SK-N-MC (cell line): Measurements from ENCODE around the gene ARHGAP26.

Experiments
- EZH2 ChIP-seq: fragments of 200-600 bp; sonication (generic); IDR thresholded peaks from one replicate; pipeline ENCODE4 v1.6.1; 2017; ENCODE audit warnings: antibody characterized with exemption
- FOXP2 ChIP-seq: optimal IDR thresholded peaks from 2 replicates; pipeline ENCODE3; 2011; ENCODE audit warnings: mild to moderate bottlenecking, moderate library complexity; ENCODE audit not compliant: insufficient read depth; ENCODE audit errors: extremely low read length, control extremely low read depth
- POLR2AphosphoS5 ChIP-seq: IDR thresholded peaks from 2 replicates; pipeline ENCODE4 v1.6.1; 2012; ENCODE audit warnings: mild to moderate bottlenecking, low read depth, low read length, borderline replicate concordance

DNA sequence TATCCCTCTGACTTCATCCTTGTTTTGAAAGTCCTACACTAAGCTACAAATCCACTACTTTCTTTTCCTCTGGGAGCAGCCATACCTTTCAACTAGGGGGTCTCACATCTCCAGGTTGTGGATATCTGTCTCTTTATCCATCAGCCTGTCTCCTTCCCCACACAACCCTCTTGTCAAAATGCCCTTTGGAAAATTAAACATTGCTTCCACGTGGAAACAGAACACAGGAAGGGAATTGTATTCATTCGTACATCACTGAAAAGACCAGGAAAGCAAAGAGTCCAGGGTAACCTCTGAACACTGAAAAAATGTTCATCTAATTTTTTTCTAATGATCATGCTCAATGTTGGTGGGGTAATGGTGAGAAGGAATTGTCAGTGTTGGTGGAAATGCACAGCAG is 429.7 kb downstream of the ARHGAP26 start:
- TF ChIP-seq POLR2AphosphoS5 (no peak), EZH2 (no peak), FOXP2 (no peak)
